TTC549 (cell line): ENCODE data around the gene SURF4.
"Not testable (repeated sequence)": the region's sequence is repeated elsewhere in the genome, so short reads cannot be mapped to it uniquely, and the experiment has no call there.

ENCODE experiments used
- FAIRE-seq: peaks from 2 replicates; lab custom pipeline; 2012; peaks lifted over from hg19 to GRCh38; lab: Jason Lieb, UNC

SURF4 gene

GRCh38 chr9:133351908-133352634 is 23.8 kb downstream of the SURF4 start:
- FAIRE-seq = peak; percentile 39

DNA sequence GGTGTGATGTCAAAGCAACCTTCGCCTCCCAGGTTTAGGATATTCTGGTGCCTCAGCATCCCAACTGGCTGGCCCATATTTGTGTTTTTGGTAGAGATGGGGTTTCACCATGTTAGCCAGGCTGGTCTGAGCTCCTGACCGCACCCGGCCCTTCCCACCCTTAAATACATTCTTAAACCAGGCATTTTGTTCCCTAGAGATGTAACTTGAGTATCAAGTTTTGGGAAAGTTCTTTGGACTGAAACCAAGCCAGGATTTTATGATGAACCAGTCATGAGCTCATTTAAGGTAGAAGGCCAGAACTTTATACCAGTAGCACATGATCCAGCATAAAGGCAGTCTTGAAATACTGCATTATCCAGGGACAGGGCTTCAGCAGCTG is 24.3 kb downstream of the SURF4 start:
- no peak for FAIRE-seq

GRCh38 chr9:133349965-133350616 is 25.8 kb downstream of the SURF4 start:
- no peak for FAIRE-seq

- FAIRE-seq = no peak
Measured at GRCh38 chr9:133348718-133349573, 26.9 kb downstream of the SURF4 start.

DNA sequence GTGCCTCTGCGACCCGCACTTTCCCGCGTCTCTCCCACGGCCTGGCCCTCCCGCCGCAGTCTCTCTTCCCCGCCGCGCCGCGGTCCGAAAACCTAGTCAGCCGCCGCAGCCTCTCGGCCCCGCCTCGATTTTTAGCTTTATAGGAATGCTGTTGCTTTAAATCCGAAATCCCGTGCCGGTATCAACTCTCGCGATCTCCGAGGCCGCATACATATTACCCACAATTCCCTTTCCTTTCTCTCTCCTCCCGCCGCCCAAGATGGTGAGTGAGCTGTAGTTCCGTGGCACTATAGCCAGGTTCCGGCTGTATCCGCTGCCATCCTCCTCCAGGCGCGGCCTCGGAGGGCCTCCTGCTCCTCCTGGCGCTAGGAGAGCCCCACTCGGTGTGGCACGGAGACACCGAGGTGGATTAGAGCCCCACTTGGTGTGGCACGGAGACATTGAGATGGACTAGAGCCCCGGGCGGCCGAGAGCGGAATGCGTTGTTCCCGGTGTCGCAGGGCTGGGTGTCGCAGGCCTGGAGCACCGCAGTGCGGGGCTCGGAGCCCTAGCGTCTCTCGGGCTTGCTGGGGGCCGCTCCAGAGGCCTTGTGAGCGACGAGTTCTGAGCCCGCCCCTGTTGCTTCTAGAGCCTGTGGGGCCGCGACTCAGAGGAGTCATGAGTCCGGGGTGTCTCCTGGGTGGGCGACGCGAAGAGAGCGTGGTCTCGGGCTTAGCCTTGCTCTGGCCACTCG is 27.7 kb downstream of the SURF4 start, which contains the start of the genes MED22 and RPL7A:
MED22 (minus strand) TSS at position 147 of the 733 bp plus-strand sequence. CDS start 1,469 bp downstream, outside the sequence.
RPL7A (plus strand) TSS at position 234 of the 733 bp plus-strand sequence; CDS start at position 260, 26 bp downstream.
- no peak for FAIRE-seq

DNA sequence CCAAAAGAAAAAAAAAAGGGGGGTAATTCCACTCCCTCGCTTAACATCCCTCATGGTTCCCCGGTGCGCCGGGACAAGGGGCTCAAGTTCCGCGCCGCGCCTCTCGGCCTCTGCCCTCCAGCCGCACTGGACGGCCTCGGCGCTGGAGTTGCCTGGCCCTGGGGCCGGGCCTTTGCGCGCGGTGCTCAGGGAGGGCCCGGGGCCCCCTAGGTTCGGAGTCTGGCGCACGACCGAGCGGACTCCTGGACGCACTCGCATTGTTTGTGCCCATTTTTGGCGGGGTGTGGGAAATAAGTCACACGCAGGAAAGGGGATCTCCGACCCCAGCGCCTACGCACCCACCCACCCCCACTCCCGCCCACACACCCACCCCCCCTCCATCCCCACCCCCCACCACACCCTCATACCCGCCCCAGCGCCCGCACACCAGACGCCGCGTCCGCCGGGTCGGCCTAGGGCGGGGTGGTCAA is 28.3 kb downstream of the SURF4 start:
- FAIRE-seq = no peak

DNA sequence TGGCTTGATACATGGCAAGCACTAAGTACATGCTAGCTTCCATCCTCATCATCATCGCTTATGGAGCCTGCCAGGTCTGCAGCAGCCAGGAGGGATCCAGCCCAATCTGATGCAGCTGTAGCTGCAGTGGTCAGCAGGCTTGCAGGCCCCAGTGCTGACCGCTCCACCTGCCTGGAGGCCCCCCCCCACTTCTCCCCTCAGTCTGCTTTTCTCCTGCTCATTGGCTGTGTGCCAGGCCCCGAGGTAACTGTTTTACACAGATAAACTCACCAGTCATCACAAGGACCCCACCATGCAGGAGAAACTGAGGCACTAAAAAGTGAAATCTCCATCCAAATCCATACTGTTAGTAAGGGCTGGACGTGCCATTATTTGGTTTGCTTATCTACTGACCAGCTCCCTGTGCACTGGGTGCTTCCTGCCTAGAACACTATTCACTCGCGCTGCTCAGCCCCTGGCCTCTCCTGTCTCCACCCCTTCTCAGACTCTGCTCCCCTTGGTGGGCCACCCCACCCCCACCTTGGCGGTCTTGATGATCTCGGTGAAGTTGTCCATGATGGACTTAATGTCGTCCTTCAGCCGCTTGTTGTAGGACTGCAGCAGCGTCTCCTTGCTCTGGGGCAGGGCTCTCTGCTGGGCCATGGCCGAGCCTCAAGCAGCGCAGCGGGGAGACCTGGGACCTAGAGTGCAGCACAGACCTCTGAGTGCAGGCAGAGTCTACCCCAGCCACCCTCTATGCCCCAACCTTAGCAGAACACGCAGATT is 29.7 kb downstream of the SURF4 start:
- no peak for FAIRE-seq

DNA sequence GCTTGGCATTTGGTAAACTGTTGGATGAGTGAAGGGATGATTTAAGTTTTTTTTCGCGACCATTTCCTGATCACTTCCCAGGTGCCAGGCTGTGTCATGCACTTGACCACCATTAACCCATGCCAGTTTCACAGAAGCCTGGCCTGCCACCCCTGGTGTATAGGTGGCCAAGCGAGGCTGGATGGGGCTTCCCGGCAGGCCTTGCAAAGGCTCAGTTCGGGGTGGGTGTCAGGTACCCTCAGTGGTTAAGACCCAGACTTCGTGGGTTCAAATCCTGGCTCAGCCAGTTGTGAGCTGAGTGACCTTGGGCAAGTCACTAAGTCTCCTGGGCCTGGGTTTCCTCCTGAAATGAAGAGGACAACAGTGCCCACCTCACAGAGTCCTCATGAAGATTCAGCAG is 30.3 kb downstream of the SURF4 start:
- FAIRE-seq = no peak

- FAIRE-seq = no peak
Measured at GRCh38 chr9:133344979-133345378, 30.9 kb downstream of the SURF4 start.

- no peak for FAIRE-seq
Measured at GRCh38 chr9:133344071-133344470, 31.8 kb downstream of the SURF4 start.

GRCh38 chr9:133342570-133342969 is 33.3 kb downstream of the SURF4 start:
- no peak for FAIRE-seq

GRCh38 chr9:133342069-133342406 is 33.8 kb downstream of the SURF4 start:
- no peak for FAIRE-seq

GRCh38 chr9:133341369-133342068 is 34.3 kb downstream of the SURF4 start:
- FAIRE-seq = no peak

DNA sequence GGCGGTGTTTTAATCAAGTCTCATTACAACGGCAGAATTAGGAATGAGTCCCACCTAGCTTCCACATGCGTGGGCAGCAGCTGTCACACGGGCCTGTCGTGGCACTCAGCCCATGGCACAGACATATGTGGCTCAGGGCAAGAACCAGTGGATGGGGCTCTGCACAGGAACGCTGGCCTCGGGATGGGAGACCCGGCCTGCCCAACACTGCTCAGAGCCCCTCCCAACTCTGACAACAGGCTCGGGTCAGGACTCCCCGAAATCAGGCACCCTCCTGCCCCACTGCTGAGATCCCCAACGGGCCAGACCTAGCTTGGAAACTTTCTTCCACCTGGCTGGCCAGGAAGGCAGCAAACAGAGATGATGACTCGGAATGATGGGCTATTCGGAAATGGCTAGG is 34.9 kb downstream of the SURF4 start:
- FAIRE-seq = no peak

DNA sequence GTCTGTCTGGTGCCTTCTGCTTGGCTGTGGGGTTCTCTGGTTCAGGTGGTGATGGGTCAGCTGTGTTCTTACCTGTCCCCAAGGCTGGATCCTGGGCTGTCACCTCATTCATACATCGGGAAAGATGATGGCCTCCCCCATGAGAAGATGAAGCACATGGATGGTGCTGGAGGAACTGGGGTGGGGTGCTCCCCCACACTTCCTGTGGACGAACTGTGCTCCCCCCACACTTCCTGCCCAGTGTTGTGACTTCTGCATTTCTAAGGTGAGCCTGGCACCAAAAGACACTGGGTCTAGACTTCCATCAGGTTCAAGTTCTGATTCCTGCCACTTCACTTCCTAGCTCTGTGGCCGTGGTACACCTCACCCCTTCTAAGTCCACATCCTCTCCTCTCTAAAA is 35.6 kb downstream of the SURF4 start:
- no peak for FAIRE-seq

GRCh38 chr9:133339641-133340040 is 36.2 kb downstream of the SURF4 start:
- FAIRE-seq = no peak

- no peak for FAIRE-seq
Measured at GRCh38 chr9:133335924-133336811, 39.7 kb downstream of the SURF4 start, which contains the start of gene SURF6. SURF6 (minus strand) TSS chr9:133336188; CDS start chr9:133336132, 56 bp downstream.

- not testable (repeated sequence) for FAIRE-seq
Measured at GRCh38 chr9:133334888-133335287, 41.0 kb downstream of the SURF4 start.

DNA sequence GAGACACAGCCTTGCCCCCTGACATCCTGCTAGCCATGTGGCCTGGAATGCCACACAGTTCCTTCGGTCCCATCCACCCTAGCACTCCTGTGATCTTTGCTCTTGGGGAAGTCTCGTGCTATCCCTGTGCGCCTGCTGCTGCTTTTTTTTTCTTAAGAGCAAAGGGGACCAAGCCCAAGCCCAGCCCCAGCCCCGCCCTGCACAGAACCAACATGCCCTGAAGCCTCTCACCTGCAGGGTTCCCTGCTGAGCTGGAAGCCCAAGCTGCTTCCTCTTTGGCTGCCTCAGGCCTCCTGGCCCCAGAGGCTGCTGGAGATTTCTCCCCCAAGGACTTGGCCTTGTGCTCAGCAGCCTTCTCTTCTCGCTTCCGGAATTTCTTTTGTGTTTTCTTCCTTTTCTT is 41.7 kb downstream of the SURF4 start:
- FAIRE-seq = no peak

DNA sequence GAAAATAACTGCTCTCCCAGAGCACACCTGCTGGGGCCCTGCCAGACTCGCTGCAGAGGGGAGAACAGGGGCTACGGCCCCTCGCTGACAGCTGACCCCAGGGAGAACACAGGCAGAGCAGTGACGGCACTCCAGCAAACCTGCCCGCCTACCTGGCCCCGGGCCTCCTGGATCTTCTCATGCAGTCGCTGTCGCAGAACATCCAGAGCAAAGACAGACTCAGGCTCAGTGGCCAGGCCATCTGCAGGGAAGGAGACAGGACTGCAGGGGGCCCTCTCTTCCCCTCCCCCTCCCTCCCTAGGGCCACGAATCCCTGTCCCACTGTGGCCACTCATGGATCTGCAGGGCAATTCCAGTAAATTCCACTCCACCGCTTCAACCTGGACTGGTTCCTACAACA is 42.3 kb downstream of the SURF4 start:
- FAIRE-seq = no peak
